ENCODE measurements around the gene SFPQ. TPM values are rescaled to one million over a fixed set of nuclear protein-coding genes. Genes with fewer than 3 reads are reported as not detected.
A peak's percentile ranks its signal among the peaks of the same experiment; 100 is the strongest.
"Not testable (repeated sequence)": the region's sequence is repeated elsewhere in the genome, so short reads cannot be mapped to it uniquely, and the experiment has no call there.

The SFPQ gene
- total RNA-seq, 1 experiment from 2014 or later, result 573 TPM

DNA sequence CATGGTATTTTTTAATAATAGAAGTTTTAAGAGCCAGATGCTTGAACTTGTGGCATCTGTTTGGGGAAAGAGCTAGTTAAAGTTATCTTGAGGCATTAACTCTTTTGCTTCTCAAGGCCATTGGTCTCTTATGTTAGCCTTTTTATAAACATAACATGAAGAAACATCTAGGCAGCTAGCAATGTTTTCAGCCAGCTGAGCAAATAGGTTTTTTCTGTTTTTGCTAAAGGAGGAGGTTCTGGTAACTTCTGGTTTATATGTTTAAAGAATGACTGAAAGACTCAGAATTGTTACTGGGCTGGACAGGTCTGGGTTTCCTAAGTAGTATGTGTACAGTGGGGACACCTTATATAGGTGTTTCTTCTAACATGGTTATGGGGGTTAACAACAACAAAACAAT lies 50.7 kb downstream of the SFPQ start:
- not testable (repeated sequence) for H3K27me3 ChIP-seq (ENCODE audit: insufficient read depth, low read length); H3K56ac ChIP-seq (ENCODE audit: insufficient read length, low read depth, low read length); H3K14ac ChIP-seq (ENCODE audit: insufficient read depth, low read length); H2BK20ac ChIP-seq (ENCODE audit: low read depth, low read length, poor library complexity, severe bottlenecking); H2BK5ac ChIP-seq (ENCODE audit: insufficient read length, low read length); DNase-seq; H4K20me1 ChIP-seq (ENCODE audit: control insufficient read depth, insufficient read depth, insufficient read length); H2BK120ac ChIP-seq (ENCODE audit: low read depth, low read length, poor library complexity, severe bottlenecking); H3K9me3 ChIP-seq (ENCODE audit: control insufficient read depth, low read depth, low read length); H2BK12ac ChIP-seq (ENCODE audit: insufficient read length, low read depth, low read length); H3K9me3 Mint-ChIP-seq; H3K23ac ChIP-seq (ENCODE audit: insufficient read length, low read depth, low read length); H3K27me3 Mint-ChIP-seq (ENCODE audit: low read depth); H3K36me3 Mint-ChIP-seq (ENCODE audit: insufficient read depth in 1 of 3, low read depth in 3 of 3); H3K79me2 ChIP-seq (ENCODE audit: insufficient read depth, low read length); H3K18ac ChIP-seq (ENCODE audit: insufficient read length, low read depth, low read length); H2AFZ ChIP-seq (ENCODE audit: low read length); H3K4me2 ChIP-seq (ENCODE audit: insufficient read depth, insufficient read length, low read length); H2AK5ac ChIP-seq (ENCODE audit: insufficient read length, low read length); H4K91ac ChIP-seq (ENCODE audit: insufficient read length, low read depth, low read length); H2BK15ac ChIP-seq (ENCODE audit: low read depth, low read length); H3K4me1 ChIP-seq (ENCODE audit: insufficient read depth, low read length); H3K79me1 ChIP-seq (ENCODE audit: insufficient read depth, low read depth, low read length, poor library complexity, severe bottlenecking); H4K5ac ChIP-seq (ENCODE audit: insufficient read length, low read depth, low read length); H3K27ac Mint-ChIP-seq; H4K8ac ChIP-seq (replicated peaks; ENCODE audit: insufficient read length, low read depth, low read length); H3K4ac ChIP-seq (ENCODE audit: low read depth, low read length); H3T11ph ChIP-seq (ENCODE audit: low read length); H3K23me2 ChIP-seq (ENCODE audit: insufficient read length, low read depth, low read length, poor library complexity, severe bottlenecking); H3K27ac ChIP-seq (ENCODE audit: insufficient read length, low read depth, low read length); H3K9ac ChIP-seq (ENCODE audit: extremely low read depth, insufficient read length, low read length); H3K4me3 Mint-ChIP-seq
- peaks cover 20 to 22% of the 10 kb centered on the region in 2 experiments for H3K4me1 Mint-ChIP-seq

- H3K27ac Mint-ChIP-seq, result peak overlapping the region in 1 of 3 experiments; percentile 59; a peak in 1 of 7 replicates
- not testable (repeated sequence) for H3K9ac ChIP-seq (ENCODE audit: extremely low read depth, insufficient read length, low read length)
These were observed 55.4 kb downstream of the SFPQ start for GRCh38 chr1:35137590-35137989.

More at GRCh38 chr1:35137590-35137989, 55.4 kb downstream of the SFPQ start:
- not testable (repeated sequence) for H3K4me3 Mint-ChIP-seq; H3K56ac ChIP-seq (ENCODE audit: insufficient read length, low read depth, low read length); H4K91ac ChIP-seq (ENCODE audit: insufficient read length, low read depth, low read length); H3K18ac ChIP-seq (ENCODE audit: insufficient read length, low read depth, low read length); H2BK15ac ChIP-seq (ENCODE audit: low read depth, low read length); H4K5ac ChIP-seq (ENCODE audit: insufficient read length, low read depth, low read length); H3K79me1 ChIP-seq (ENCODE audit: insufficient read depth, low read depth, low read length, poor library complexity, severe bottlenecking); H3K14ac ChIP-seq (ENCODE audit: insufficient read depth, low read length); H2AK5ac ChIP-seq (ENCODE audit: insufficient read length, low read length); DNase-seq; H2BK20ac ChIP-seq (ENCODE audit: low read depth, low read length, poor library complexity, severe bottlenecking); H2BK12ac ChIP-seq (ENCODE audit: insufficient read length, low read depth, low read length); H2BK120ac ChIP-seq (ENCODE audit: low read depth, low read length, poor library complexity, severe bottlenecking); H3K4me2 ChIP-seq (ENCODE audit: insufficient read depth, insufficient read length, low read length); H3K4ac ChIP-seq (ENCODE audit: low read depth, low read length); H3T11ph ChIP-seq (ENCODE audit: low read length); H4K20me1 ChIP-seq (ENCODE audit: control insufficient read depth, insufficient read depth, insufficient read length); H3K79me2 ChIP-seq (ENCODE audit: insufficient read depth, low read length); H3K27me3 ChIP-seq (ENCODE audit: insufficient read depth, low read length); H4K8ac ChIP-seq (replicated peaks; ENCODE audit: insufficient read length, low read depth, low read length); H3K4me1 ChIP-seq (ENCODE audit: insufficient read depth, low read length); H2AFZ ChIP-seq (ENCODE audit: low read length); H3K23ac ChIP-seq (ENCODE audit: insufficient read length, low read depth, low read length); H3K9me3 ChIP-seq (ENCODE audit: control insufficient read depth, low read depth, low read length); H3K27ac ChIP-seq (ENCODE audit: insufficient read length, low read depth, low read length); H3K23me2 ChIP-seq (ENCODE audit: insufficient read length, low read depth, low read length, poor library complexity, severe bottlenecking); H3K4me1 Mint-ChIP-seq; H2BK5ac ChIP-seq (ENCODE audit: insufficient read length, low read length)
- Mint-ChIP-seq H3K27me3 (ENCODE audit: low read depth) (peaks cover 12% of the 10 kb centered on the region), H3K36me3 (ENCODE audit: insufficient read depth in 1 of 3, low read depth in 3 of 3) (peaks cover 7 to 18% (median 7%) of the 10 kb centered on the region in 3 experiments), H3K9me3 (peaks cover 17 to 20% of the 10 kb centered on the region in 2 experiments; a peak in 4 of 5 replicates)
- no CpG with 5 or more reads among the region's 5 CpGs for WGBS (ENCODE audit: extremely low coverage, insufficient read length, low lambda C conversion rate)

Data from H9 (cell line).